HG03520 (cell line): ENCODE data around the gene ASPSCR1.

Experiments used
- ATAC-seq: cut with Tn5 transposase; IDR thresholded peaks from one replicate; pipeline ENCODE4 v1.9.1; 2021; ENCODE audit warnings: mild to moderate bottlenecking, moderate library complexity; ENCODE audit not compliant: unreplicated experiment

The ASPSCR1 gene

DNA sequence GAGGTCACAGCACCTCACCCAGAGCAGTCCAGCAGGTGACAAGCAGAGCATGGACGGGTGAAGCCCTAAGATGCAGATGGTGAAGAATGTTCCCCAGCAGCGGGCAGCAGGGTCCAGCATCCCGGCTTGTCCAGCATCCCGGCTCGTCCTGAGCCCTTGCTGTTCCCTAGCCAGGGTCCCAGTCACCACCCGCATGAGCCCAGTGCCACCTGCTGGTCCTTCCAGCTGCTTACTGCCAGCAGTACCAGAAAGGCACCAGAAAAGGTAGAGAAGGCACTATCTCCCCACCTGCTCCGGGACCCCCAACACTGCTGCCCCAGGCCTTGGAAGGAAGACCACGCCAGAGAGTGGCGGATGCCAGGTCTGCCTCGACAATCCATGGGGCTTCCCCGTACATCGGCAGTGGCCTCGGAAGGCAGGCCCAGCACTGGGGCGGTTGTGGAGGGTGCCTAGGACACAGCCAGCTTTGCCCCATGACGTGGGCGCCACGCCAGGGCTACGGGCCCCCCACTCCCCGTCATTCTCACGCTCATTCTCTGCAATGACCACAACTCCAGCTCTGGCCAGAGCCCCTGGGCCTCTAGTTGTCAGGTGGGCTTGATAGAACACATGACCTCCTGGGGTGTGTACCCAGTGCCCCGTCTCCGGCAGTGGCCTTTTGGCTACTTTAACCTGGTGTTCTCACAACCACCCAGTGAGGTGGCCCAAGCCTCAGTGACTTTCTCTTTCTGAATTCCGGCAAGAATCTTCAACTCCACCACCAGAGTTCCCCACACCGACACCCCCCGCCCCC lies 43.9 kb downstream of the ASPSCR1 start:
- no peak for ATAC-seq

GRCh38 chr17:82021900-82022309 lies 44.5 kb downstream of the ASPSCR1 start:
- no peak for ATAC-seq

- ATAC-seq = no peak
These were observed 45.0 kb downstream of the ASPSCR1 start, which contains the start of gene CENPX for GRCh38 chr17:82022310-82022980. Gene CENPX, minus strand, starts transcription at chr17:82022878. Its CDS starts 17 bp downstream, at chr17:82022861.

- ATAC-seq = peak; percentile 78
These were observed 45.6 kb downstream of the ASPSCR1 start, which contains the start of gene LRRC45 for GRCh38 chr17:82022981-82023446. Gene LRRC45, plus strand, starts transcription at chr17:82023305. Its CDS starts 339 bp downstream, at chr17:82023644.

GRCh38 chr17:82023447-82024241 lies 46.2 kb downstream of the ASPSCR1 start:
- peak; percentile 1 for ATAC-seq

- ATAC-seq = no peak
These were observed 47.4 kb downstream of the ASPSCR1 start for GRCh38 chr17:82024859-82025258.

GRCh38 chr17:82025401-82026107 lies 48.1 kb downstream of the ASPSCR1 start:
- ATAC-seq = no peak

- ATAC-seq = no peak
These were observed 50.8 kb downstream of the ASPSCR1 start for GRCh38 chr17:82028246-82028645.

DNA sequence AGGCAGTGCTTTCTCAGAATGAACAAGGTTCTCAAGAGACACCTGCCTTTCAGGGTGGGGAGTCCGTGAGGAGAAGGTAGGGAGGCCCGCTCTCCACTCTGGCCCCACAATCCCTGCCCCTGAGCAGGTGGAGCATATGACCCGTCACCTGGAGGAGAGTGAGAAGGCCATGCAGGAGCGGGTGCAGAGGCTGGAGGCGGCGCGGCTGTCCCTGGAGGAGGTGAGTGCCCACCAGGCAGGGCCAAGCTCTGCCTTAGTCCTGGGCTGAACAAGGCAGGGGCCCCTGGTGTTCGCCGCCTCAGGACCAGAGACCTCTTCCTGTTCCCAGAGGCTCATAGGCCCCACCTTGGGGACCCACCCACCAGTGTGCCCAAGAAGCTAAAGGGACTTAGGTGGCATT lies 51.5 kb downstream of the ASPSCR1 start:
- no peak for ATAC-seq

DNA sequence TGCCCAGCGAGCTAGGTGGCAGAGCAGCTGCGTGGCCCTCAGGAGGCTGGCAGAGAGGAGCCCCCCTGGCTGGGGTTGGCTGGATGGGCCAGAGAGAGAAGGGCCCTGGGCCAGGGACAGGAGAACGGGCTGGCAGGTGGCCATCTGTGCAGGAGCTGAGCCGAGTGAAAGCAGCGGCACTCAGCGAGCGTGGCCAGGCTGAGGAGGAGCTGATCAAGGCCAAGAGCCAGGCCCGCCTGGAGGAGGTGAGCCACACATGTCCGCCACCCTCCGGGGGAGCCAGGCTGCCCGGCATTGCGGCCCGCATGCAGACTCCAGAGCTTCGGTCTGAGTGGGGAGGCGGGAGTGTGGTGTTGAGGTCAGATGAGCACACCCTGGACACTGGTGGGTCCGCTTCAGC lies 52.0 kb downstream of the ASPSCR1 start:
- no peak for ATAC-seq

GRCh38 chr17:82029990-82030469 lies 52.6 kb downstream of the ASPSCR1 start:
- ATAC-seq = no peak

GRCh38 chr17:82030470-82031302 lies 53.3 kb downstream of the ASPSCR1 start:
- no peak for ATAC-seq

DNA sequence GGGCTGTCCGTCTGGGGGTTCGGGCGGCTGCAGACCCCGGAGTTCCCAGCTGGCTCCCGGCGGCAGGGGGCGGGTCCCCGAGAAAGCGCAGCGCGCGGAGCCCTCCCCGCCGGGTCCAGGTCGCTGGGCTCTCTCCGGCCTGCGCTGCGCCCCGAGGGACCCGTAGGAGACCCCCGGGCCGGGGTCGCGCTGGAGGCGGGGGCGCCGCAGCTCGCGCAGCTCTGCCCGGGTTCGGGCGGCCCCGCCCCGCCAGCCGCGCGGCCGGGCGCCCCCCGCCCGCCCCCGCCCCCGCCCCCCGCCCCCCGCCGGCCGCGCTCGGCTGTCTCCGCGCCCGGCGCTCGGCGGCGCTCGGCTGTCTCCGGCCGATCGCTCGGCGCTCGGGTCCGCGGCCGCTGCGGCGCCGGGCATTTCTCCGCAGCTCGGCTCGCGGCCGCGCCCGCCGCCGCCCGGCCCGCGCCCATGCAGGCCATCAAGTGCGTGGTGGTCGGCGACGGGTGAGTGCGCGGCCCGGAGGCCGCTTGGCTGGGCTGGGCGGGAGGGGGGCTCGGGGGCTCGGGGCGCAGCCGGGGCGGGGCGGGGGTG lies 54.0 kb downstream of the ASPSCR1 start, which contains the start of gene RAC3:
Gene RAC3 (plus strand): TSS at position 376 of the 582 bp plus-strand sequence. CDS start 84 bp downstream, at position 460.
- no peak for ATAC-seq

- ATAC-seq = no peak
These were observed 54.6 kb downstream of the ASPSCR1 start for GRCh38 chr17:82031885-82032627.

DNA sequence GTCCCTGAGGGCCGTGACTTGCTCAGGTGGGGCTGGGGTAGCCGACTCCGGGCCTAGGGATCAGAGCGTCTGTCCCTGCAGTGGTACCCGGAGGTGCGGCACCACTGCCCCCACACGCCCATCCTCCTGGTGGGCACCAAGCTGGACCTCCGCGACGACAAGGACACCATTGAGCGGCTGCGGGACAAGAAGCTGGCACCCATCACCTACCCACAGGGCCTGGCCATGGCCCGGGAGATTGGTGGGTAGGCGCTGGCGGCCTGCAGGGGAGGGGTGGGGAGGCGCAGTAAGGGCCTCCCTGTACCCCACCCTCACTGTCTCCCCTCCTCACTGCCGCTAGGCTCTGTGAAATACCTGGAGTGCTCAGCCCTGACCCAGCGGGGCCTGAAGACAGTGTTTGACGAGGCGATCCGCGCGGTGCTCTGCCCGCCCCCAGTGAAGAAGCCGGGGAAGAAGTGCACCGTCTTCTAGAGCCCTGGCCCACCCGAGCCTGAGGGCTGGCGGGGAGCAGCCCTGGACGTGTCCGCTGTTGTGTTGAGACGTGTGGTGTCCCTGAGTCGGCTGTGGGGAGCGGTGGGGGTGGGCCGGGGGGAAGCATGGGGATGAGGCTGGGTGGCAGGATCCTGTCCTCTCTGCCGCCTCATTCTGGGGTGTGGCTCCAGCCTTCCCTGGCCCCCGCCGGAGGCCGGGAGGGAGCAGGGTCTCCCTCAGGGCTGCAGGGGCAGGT lies 56.1 kb downstream of the ASPSCR1 start:
- no peak for ATAC-seq

DNA sequence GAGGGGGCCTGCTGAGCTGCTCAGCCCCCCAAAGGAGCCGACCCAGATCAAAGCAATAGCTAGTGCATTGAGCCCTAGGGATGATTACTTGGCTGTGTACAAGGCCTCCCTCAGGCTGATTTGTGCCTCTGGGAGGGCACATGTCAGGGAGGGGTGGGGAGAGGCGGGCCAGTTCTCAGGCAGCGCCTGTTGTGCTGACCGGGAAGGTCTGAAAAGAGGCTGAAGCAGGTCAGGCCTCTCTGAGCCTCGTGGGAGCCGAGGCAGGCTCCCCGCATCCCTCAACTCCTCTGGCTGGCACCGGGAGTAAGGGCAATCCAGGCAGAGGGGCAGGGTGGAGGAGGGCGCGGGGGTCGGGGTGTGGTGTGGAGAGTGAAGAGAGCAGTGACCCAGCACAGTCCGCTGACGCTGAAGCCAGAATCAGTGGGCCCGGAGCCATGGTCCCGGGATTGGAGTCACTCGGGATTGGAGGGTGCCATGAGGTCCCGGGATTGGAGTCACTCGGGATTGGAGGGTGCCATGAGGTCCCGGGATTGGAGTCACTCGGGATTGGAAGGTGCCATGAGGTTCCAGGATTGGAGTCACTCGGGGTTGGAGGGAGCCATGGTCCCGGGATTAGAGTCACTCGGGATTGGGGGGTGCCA lies 57.1 kb downstream of the ASPSCR1 start:
- no peak for ATAC-seq

- no peak for ATAC-seq
These were observed 58.1 kb downstream of the ASPSCR1 start for GRCh38 chr17:82035488-82035887.
